K562 (cell line): ENCODE measurements around the gene SH2D3A. TPM values are rescaled to one million over a fixed set of nuclear protein-coding genes. Genes with fewer than 3 reads are reported as not detected.

Experiments used
- ATAC-seq: fragments of 200-7000 bp; cut with Tn5 transposase; 3 replicates; pipeline ENCODE4 v1.9.1; 2020; ENCODE audit warnings: moderate library complexity
- BruUV-seq: library from RNA; stranded (reverse); fragments of 400-500 nt; replicated peaks from 2 replicates; lab custom pipeline; 2021; lab: Mats Ljungman, UMichigan
- CTCF ChIA-PET: fragments of 300-600 bp; formaldehyde crosslinking; extraction: SDS; loops from one replicate; lab custom pipeline; 2021; ENCODE audit warnings: low intra/inter-chr PET ratio; lab: Yijun Ruan, JAX
- POLR2A ChIA-PET: fragments of 300-600, 350-650 bp; sonication (Branson Sonifier 250); formaldehyde crosslinking; extraction: SDS; loops from one replicate; lab custom pipeline; 2021; ENCODE audit warnings: antibody characterized with exemption, inconsistent platforms; lab: Yijun Ruan, JAX
- DNase-seq, 4 experiments: peaks; one replicate each; pipeline versions ENCODE4 v3.0.0 to v3.0.0-alpha.2; 2011 to 2018; ENCODE audit warnings: low spot score in 3 of 4, mixed read lengths in 3 of 4; ENCODE audit errors: extremely low read depth in 1 of 4
- FAIRE-seq: peaks from 2 replicates; lab custom pipeline; 2011; peaks lifted over from hg19 to GRCh38; lab: Jason Lieb, UNC
- H2AFZ ChIP-seq: 2 replicates; pipeline ENCODE4 v1.6.0; 2011; ENCODE audit warnings: low read depth, low read length, control low read depth, inconsistent platforms
- H3K27ac ChIP-seq: fragments of 200-600 bp; 3 replicates; pipeline ENCODE4 v1.8.0; 2011; ENCODE audit warnings: low read depth, mild to moderate bottlenecking, control low read depth, inconsistent platforms, low read length, moderate library complexity, mixed read lengths; ENCODE audit errors: extremely low read depth
- H3K27me3 ChIP-seq, 2 experiments: fragments of 300-600 bp in 1 of 2; 2 replicates in 1 of 2; 3 replicates in 1 of 2; pipeline versions ENCODE4 v1.6.0 to v1.8.0; 2011; ENCODE audit warnings: inconsistent platforms in 2 of 2, low read length in 2 of 2, mild to moderate bottlenecking in 1 of 2, mixed read lengths in 1 of 2, moderate library complexity in 1 of 2; ENCODE audit not compliant: control insufficient read depth in 2 of 2, insufficient read depth in 2 of 2
- H3K36me3 ChIP-seq: fragments of 300-600 bp; 3 replicates; pipeline ENCODE4 v1.8.0; 2011; ENCODE audit warnings: mild to moderate bottlenecking, low read length, inconsistent platforms; ENCODE audit not compliant: control insufficient read depth, insufficient read depth
- H3K4me1 ChIP-seq, 2 experiments: fragments of 200-600 bp in 1 of 2; replicated peaks in 1 of 2; 2 replicates in 1 of 2; 3 replicates in 1 of 2; pipeline versions ENCODE4 v1.5.1 to v1.8.0; 2011; ENCODE audit warnings: inconsistent platforms in 2 of 2, low read length in 2 of 2, mild to moderate bottlenecking in 1 of 2, mixed read lengths in 1 of 2, moderate library complexity in 1 of 2; ENCODE audit not compliant: control insufficient read depth in 2 of 2, insufficient read depth in 2 of 2
- H3K4me2 ChIP-seq: 2 replicates; pipeline ENCODE4 v1.6.1; 2011; ENCODE audit warnings: low read length, control low read depth, inconsistent platforms, mixed read lengths; ENCODE audit not compliant: insufficient read depth
- H3K4me3 ChIP-seq: fragments of 200-600 bp; sonication (generic), shearing (Covaris generic); 2 replicates; pipeline ENCODE4 v1.5.1; 2016; ENCODE audit warnings: control low read depth, inconsistent platforms
- H3K79me2 ChIP-seq: fragments of 200-600 bp; 3 replicates; pipeline ENCODE4 v1.8.0; 2011; ENCODE audit warnings: low read length, inconsistent platforms; ENCODE audit not compliant: control insufficient read depth, insufficient read depth
- H3K9ac ChIP-seq, 2 experiments: 2 replicates each; pipeline versions ENCODE4 v1.6.0 to v1.6.1; 2011; ENCODE audit warnings: low read depth in 2 of 2, low read length in 2 of 2, control low read depth in 1 of 2, inconsistent platforms in 1 of 2, mild to moderate bottlenecking in 1 of 2, mixed read lengths in 1 of 2; ENCODE audit not compliant: insufficient read depth in 1 of 2
- H3K9me1 ChIP-seq: one replicate; pipeline ENCODE4 v1.6.0; 2011; ENCODE audit warnings: inconsistent platforms, mild to moderate bottlenecking, low read length, moderate library complexity; ENCODE audit not compliant: control insufficient read depth, insufficient read depth
- H3K9me3 ChIP-seq: replicated peaks from 2 replicates; pipeline ENCODE4 v1.5.1; 2011; ENCODE audit warnings: low read depth, low read length, inconsistent platforms; ENCODE audit not compliant: control insufficient read depth, insufficient read depth
- H4K20me1 ChIP-seq: replicated peaks from 2 replicates; pipeline ENCODE4 v1.6.1; 2011; ENCODE audit warnings: low read length, inconsistent platforms, mixed read lengths; ENCODE audit not compliant: control insufficient read depth, insufficient read depth
- ARNT ChIP-seq, 2 experiments: fragments of 450-650 bp; IDR thresholded peaks; 2 replicates each; pipeline ENCODE4 v1.6.1; 2016; ENCODE audit warnings: mild to moderate bottlenecking in 1 of 2
- DDX20 ChIP-seq: fragments of 450-650 bp; IDR thresholded peaks from 2 replicates; pipeline ENCODE4 v1.6.1; 2016; ENCODE audit warnings: missing genetic modification characterization, low read depth, mild to moderate bottlenecking, missing compliant biosample characterization, moderate library complexity
- ESRRA ChIP-seq: fragments of 450-650 bp; IDR thresholded peaks from 2 replicates; pipeline ENCODE4 v1.6.1; 2014; ENCODE audit warnings: low read depth, mild to moderate bottlenecking, moderate library complexity, borderline replicate concordance
- ZNF644 ChIP-seq: fragments of 200-800 bp; sonication (Bioruptor generic); IDR thresholded peaks from 2 replicates; pipeline ENCODE4 v1.6.1; 2016; ENCODE audit warnings: low read depth, missing genetic modification characterization, missing compliant biosample characterization
- ZNF696 ChIP-seq: fragments of 250-450 bp; sonication (Bioruptor Pico); conservative IDR thresholded peaks from 2 replicates; pipeline ENCODE4 v1.4.0; 2020; ENCODE audit warnings: mild to moderate bottlenecking, moderate library complexity
- ZSCAN32 ChIP-seq: fragments of 450-650 bp; formaldehyde crosslinking; IDR thresholded peaks from 2 replicates; pipeline ENCODE4 v1.4.0; 2020; ENCODE audit warnings: mild to moderate bottlenecking, moderate library complexity
- WGBS: fragments of 100-300 bp; shearing (Covaris generic); methylation state at CpG from one replicate; pipeline ENCODE4 v1.1.6; 2016; ENCODE audit warnings: low coverage, mixed read lengths; ENCODE audit not compliant: insufficient coverage; ENCODE audit errors: missing lambda C conversion rate; 5-methylcytosine and 5-hydroxymethylcytosine counted together
- in situ Hi-C: fragments of 300-500 bp; cut with MboI; formaldehyde crosslinking; loops from 4 replicates; pipeline ENCODE4 v1.15.0; 2018; ENCODE audit warnings: inconsistent platforms, mixed read lengths
- intact Hi-C: fragments of 100-400 bp; cut with micrococcal nuclease; formaldehyde crosslinking; loops from 2 replicates; pipeline ENCODE4 v1.14.2; 2022
- polyA plus RNA-seq, 8 experiments: library from polyadenylated mRNA; depleted of rRNA in 4 of 8; stranded (reverse) in 5 of 8; unstranded in 3 of 8; fragments of >200 nt; fragmentation: Nextera tagmentation in 2 of 8; fragmentation: Illumina TruSeq in 1 of 8; extraction: Ambion mirVana in 2 of 8; extraction: Trizol in 1 of 8; gene quantifications; 2 replicates each; pipeline versions ENCODE4 v1.2.1 to v1.2.3, GENCODE V29; 2011 to 2014; ENCODE audit warnings: inconsistent platforms in 1 of 8, missing spikeins in 1 of 8
- total RNA-seq, 7 experiments: library from RNA; depleted of rRNA in 6 of 7; stranded (reverse); fragments of >200 nt in 6 of 7; fragmentation: Illumina TruSeq in 2 of 7; extraction: Trizol in 2 of 7; gene quantifications; 2 replicates each; pipeline versions ENCODE4 v1.2.1 to v1.2.3, GENCODE V29; 2011 to 2021; ENCODE audit warnings: low replicate concordance in 1 of 7
- TF ChIP-seq, protein P1 (sequence below): fragments of 450-650 bp; formaldehyde crosslinking; IDR thresholded peaks from 2 replicates; pipeline ENCODE4 v1.4.0; 2020; ENCODE audit warnings: mild to moderate bottlenecking
- TF ChIP-seq, protein P2 (sequence below): sonication (generic); formaldehyde crosslinking; IDR thresholded peaks from 2 replicates; pipeline ENCODE4 v1.8.0; 2022; ENCODE audit warnings: missing genetic modification reagents, mild to moderate bottlenecking, borderline replicate concordance
- TF ChIP-seq, protein P3 (sequence below): fragments of 250-450 bp; sonication (Bioruptor Pico); IDR thresholded peaks from 2 replicates; pipeline ENCODE4 v1.9.0; 2021; ENCODE audit warnings: mild to moderate bottlenecking, inconsistent platforms

SH2D3A gene
- total and polyA plus RNA-seq, 9 of the 15 experiments (the other 6 are each of a cell fraction or from before 2014, with no cell fraction given): 0.75 to 26.3 (median 8.9) TPM

DNA sequence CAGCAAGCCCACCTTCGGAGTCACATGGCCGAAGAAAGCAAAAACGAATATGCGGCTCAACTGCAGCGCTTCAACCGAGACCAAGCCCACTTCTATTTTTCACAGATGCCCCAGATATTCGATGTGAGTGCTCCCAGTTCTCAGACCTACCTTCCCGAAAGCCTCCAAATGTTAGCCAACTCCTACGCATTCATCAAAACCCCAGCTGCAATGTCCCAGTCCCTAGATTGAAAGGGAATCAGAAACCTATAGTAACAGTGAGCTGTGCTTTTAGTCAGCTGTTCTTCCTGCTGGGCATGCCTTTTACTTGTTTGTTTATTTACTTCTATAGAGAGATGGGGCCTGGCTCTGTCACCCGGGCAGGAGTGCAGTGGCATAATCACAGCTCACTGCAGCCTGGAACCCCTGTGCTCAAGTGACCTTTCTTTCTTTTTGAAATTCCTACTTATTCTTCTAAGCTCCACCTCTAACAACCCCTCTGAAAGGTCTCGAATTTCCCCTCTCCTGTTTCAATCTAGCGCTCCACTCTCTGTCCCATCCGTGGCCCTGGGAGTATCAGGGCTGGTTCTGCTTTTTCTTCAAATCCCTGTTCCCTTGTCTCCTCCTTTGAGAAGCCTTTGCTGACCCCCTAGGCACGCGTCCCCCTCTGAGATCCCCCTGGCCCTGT is 23.4 kb downstream of the SH2D3A start:
- 0 out of 4 replicates have a peak overlapping the region, but pooled peaks of 1 of the 2 experiments have one; percentile 75 for H3K9ac ChIP-seq
- ATAC-seq (no peak), FAIRE-seq (no peak), DNase-seq (no peak)
- H3K27ac ChIP-seq: no peak overlapping the region
- H3K4me1 ChIP-seq: peaks cover 10 to 46% of the 10 kb centered on the region in 2 experiments
- no peak overlapping the region for H2AFZ ChIP-seq
- in situ Hi-C loops: no loop called here
- no peaks in the 10 kb centered on the region for H3K9me3 ChIP-seq
- no peaks in the 10 kb centered on the region for H3K27me3 ChIP-seq
- H3K79me2 ChIP-seq: peaks cover 25% of the 10 kb centered on the region
- no peak for TF ChIP-seq DDX20 (tag)
- no peak for TF ChIP-seq ZNF644 (tag)
- TF ChIP-seq ZNF696 (CRISPR knock-in tag): no peak
- TF ChIP-seq ZSCAN32 (CRISPR knock-in tag): no peak
- TF ChIP-seq ESRRA: no peak
- TF ChIP-seq ARNT (IDR thresholded peaks at IDR 0.05): no peak
- TF ChIP-seq, protein P1, sequence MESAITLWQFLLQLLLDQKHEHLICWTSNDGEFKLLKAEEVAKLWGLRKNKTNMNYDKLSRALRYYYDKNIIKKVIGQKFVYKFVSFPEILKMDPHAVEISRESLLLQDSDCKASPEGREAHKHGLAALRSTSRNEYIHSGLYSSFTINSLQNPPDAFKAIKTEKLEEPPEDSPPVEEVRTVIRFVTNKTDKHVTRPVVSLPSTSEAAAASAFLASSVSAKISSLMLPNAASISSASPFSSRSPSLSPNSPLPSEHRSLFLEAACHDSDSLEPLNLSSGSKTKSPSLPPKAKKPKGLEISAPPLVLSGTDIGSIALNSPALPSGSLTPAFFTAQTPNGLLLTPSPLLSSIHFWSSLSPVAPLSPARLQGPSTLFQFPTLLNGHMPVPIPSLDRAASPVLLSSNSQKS (CRISPR knock-in tag): no peak
- TF ChIP-seq, protein P2, sequence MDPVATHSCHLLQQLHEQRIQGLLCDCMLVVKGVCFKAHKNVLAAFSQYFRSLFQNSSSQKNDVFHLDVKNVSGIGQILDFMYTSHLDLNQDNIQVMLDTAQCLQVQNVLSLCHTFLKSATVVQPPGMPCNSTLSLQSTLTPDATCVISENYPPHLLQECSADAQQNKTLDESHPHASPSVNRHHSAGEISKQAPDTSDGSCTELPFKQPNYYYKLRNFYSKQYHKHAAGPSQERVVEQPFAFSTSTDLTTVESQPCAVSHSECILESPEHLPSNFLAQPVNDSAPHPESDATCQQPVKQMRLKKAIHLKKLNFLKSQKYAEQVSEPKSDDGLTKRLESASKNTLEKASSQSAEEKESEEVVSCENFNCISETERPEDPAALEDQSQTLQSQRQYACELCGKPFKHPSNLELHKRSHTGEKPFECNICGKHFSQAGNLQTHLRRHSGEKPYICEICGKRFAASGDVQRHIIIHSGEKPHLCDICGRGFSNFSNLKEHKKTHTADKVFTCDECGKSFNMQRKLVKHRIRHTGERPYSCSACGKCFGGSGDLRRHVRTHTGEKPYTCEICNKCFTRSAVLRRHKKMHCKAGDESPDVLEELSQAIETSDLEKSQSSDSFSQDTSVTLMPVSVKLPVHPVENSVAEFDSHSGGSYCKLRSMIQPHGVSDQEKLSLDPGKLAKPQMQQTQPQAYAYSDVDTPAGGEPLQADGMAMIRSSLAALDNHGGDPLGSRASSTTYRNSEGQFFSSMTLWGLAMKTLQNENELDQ (CRISPR knock-in tag): no peak
- TF ChIP-seq, protein P3, sequence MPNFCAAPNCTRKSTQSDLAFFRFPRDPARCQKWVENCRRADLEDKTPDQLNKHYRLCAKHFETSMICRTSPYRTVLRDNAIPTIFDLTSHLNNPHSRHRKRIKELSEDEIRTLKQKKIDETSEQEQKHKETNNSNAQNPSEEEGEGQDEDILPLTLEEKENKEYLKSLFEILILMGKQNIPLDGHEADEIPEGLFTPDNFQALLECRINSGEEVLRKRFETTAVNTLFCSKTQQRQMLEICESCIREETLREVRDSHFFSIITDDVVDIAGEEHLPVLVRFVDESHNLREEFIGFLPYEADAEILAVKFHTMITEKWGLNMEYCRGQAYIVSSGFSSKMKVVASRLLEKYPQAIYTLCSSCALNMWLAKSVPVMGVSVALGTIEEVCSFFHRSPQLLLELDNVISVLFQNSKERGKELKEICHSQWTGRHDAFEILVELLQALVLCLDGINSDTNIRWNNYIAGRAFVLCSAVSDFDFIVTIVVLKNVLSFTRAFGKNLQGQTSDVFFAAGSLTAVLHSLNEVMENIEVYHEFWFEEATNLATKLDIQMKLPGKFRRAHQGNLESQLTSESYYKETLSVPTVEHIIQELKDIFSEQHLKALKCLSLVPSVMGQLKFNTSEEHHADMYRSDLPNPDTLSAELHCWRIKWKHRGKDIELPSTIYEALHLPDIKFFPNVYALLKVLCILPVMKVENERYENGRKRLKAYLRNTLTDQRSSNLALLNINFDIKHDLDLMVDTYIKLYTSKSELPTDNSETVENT (CRISPR knock-in tag): no peak
- 89% methylated on average over 13 of the region's 15 CpGs for WGBS
- no TSS peak for BruUV-seq
- CTCF ChIA-PET: no interaction called here
- no peak overlapping the region for H3K4me3 ChIP-seq
- POLR2A ChIA-PET: interaction anchor here (0.7 to 1.9 kb wide), 3 partner anchors 10 to 119 kb away, joined by 3 to 11 read pairs (median 3); no protein-coding TSS in a partner anchor
- no peak overlapping the region for H3K4me2 ChIP-seq
- no peaks in the 10 kb centered on the region; the same call in 1 of the 2 replicates for H4K20me1 ChIP-seq
- H3K9me1 ChIP-seq: no peaks in the 10 kb centered on the region
- intact Hi-C loops: no loop called here
- H3K36me3 ChIP-seq: peaks cover 76% of the 10 kb centered on the region; the same call in 2 of the 3 replicates
